ENCODE data around the gene KIF1B. TPM values are rescaled to one million over a fixed set of nuclear protein-coding genes. Genes with fewer than 3 reads are reported as not detected.

The KIF1B gene
- total and polyA plus RNA-seq, 9 of the 15 experiments (the other 6 are each of a cell fraction or from before 2014, with no cell fraction given): 2.8 to 19.8 (median 11.9) TPM

DNA sequence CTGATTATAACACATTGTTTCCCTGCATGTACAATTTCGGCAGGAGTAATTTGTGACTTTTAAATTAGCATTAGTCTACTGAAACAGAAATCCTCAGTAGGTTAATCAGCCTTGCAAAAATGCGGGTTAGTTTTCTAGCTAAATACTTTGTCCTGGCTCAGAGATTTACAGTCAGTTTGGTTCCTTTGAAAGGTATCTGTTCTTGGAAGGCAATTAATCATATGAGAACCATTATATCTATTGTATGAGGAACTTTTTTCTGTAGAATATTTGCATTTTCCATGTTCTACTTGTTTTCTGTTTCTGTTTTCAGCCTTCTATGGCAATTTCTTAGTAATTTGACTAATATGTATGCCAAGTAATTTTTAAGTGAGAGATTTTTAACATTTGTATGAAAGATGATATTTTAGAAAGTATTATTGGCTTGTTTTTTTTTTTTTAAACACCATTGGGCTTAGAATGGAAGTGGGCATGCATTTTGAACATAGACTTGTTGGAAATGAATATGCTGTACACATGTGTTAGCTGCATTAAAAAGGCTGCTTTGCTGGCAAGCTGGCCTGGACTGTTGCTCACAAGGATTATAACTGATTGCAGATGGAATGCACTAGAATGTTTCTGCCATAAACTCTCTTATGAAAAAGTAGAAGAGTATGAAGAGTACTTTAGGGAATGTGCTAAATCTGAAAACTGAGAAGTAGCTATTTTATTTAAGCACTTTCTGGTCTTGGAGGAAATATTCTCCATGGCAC lies 26.2 kb downstream of the KIF1B start:
- intact Hi-C loops (cut with micrococcal nuclease): no loop called here
- DNase-seq (ENCODE audit: extremely low read depth in 1 of 4, low spot score in 3 of 4) (no peak), FAIRE-seq (no peak), ATAC-seq (no peak)
- H3K27me3 ChIP-seq (ENCODE audit: control insufficient read depth in 2 of 2, insufficient read depth in 2 of 2, low read length in 2 of 2): no peaks in the 10 kb centered on the region
- H3K36me3 ChIP-seq (ENCODE audit: control insufficient read depth, insufficient read depth, low read length): no peaks in the 10 kb centered on the region
- no peak overlapping the region for H3K9ac ChIP-seq (ENCODE audit: insufficient read depth in 1 of 2, low read depth in 2 of 2, low read length in 2 of 2)
- H3K79me2 ChIP-seq (ENCODE audit: control insufficient read depth, insufficient read depth, low read length): no peaks in the 10 kb centered on the region
- no peaks in the 10 kb centered on the region for H3K4me1 ChIP-seq (replicated peaks in 1 of 2; ENCODE audit: control insufficient read depth in 2 of 2, insufficient read depth in 2 of 2, low read length in 2 of 2)
- no peak overlapping the region for H3K4me2 ChIP-seq (ENCODE audit: insufficient read depth, low read length)
- in situ Hi-C loops (cut with MboI): no loop called here
- POLR2A ChIA-PET: interaction anchor here (0.7 to 1.6 kb wide), 6 partner anchors 9 to 27 kb away, joined by 3 to 5 read pairs (median 4); partner anchors contain the start of gene KIF1B
- no peaks in the 10 kb centered on the region for H3K9me3 ChIP-seq (replicated peaks; ENCODE audit: control insufficient read depth, insufficient read depth, low read depth, low read length)
- H3K4me3 ChIP-seq: no peak overlapping the region
- no peaks in the 10 kb centered on the region for H3K9me1 ChIP-seq (ENCODE audit: control insufficient read depth, insufficient read depth, low read length)
- H3K27ac ChIP-seq (ENCODE audit: extremely low read depth, low read depth, low read length): no peak overlapping the region
- BruUV-seq (replicated peaks): no TSS peak
- CTCF ChIA-PET (ENCODE audit: low intra/inter-chr PET ratio): no interaction called here
- H2AFZ ChIP-seq (ENCODE audit: low read depth, low read length): no peak overlapping the region
- 47% methylated on average over 2 of the region's 2 CpGs for WGBS (ENCODE audit: insufficient coverage, low coverage, missing lambda C conversion rate)
- H4K20me1 ChIP-seq (replicated peaks; ENCODE audit: control insufficient read depth, insufficient read depth, low read length): no peaks in the 10 kb centered on the region
- TF ChIP-seq BCOR (IDR thresholded peaks at IDR 0.05): no peak
- no peak for TF ChIP-seq CREBBP (IDR thresholded peaks at IDR 0.05; ENCODE audit: low read depth, low read length)
- no peak for TF ChIP-seq POLR3A (IDR thresholded peaks at IDR 0.05; ENCODE audit: borderline replicate concordance, extremely low read depth, insufficient read depth, insufficient read length)
- TF ChIP-seq HLTF (IDR thresholded peaks at IDR 0.05): no peak
- TF ChIP-seq HSF4 (CRISPR knock-in tag; IDR thresholded peaks at IDR 0.05; ENCODE audit: borderline replicate concordance): no peak
- TF ChIP-seq, protein P1, sequence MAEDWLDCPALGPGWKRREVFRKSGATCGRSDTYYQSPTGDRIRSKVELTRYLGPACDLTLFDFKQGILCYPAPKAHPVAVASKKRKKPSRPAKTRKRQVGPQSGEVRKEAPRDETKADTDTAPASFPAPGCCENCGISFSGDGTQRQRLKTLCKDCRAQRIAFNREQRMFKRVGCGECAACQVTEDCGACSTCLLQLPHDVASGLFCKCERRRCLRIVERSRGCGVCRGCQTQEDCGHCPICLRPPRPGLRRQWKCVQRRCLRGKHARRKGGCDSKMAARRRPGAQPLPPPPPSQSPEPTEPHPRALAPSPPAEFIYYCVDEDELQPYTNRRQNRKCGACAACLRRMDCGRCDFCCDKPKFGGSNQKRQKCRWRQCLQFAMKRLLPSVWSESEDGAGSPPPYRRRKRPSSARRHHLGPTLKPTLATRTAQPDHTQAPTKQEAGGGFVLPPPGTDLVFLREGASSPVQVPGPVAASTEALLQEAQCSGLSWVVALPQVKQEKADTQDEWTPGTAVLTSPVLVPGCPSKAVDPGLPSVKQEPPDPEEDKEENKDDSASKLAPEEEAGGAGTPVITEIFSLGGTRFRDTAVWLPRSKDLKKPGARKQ (CRISPR knock-in tag; IDR thresholded peaks at IDR 0.05): no peak
- no peak for TF ChIP-seq NR2C1 (IDR thresholded peaks at IDR 0.05)
- no peak for TF ChIP-seq NR2C1 (tag; IDR thresholded peaks at IDR 0.05)
- no peak for TF ChIP-seq ZBTB17 (CRISPR knock-in tag; IDR thresholded peaks at IDR 0.05)
- TF ChIP-seq ZNF217 (CRISPR knock-in tag; IDR thresholded peaks at IDR 0.05): no peak
- TF ChIP-seq, protein P2, sequence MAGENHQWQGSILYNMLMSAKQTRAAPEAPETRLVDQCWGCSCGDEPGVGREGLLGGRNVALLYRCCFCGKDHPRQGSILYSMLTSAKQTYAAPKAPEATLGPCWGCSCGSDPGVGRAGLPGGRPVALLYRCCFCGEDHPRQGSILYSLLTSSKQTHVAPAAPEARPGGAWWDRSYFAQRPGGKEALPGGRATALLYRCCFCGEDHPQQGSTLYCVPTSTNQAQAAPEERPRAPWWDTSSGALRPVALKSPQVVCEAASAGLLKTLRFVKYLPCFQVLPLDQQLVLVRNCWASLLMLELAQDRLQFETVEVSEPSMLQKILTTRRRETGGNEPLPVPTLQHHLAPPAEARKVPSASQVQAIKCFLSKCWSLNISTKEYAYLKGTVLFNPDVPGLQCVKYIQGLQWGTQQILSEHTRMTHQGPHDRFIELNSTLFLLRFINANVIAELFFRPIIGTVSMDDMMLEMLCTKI (IDR thresholded peaks at IDR 0.05; ENCODE audit: partially characterized antibody): no peak
- TF ChIP-seq ZNF444 (CRISPR knock-in tag; IDR thresholded peaks at IDR 0.05): no peak
